ENCODE data around the gene TTC9B. TPM values are rescaled to one million over a fixed set of nuclear protein-coding genes. Genes with fewer than 3 reads are reported as not detected.

The TTC9B gene
- total and polyA plus RNA-seq, 4 donors: 0.14 TPM; not detected in 3

- Histone ChIP-seq H3K9me3 (ENCODE audit: control insufficient read depth in 4 of 4, low read length in 3 of 4) (no peaks in the 10 kb centered on the region), H3K27me3 (ENCODE audit: control insufficient read depth in 4 of 4, insufficient read depth in 4 of 4, low read length in 3 of 4) (no peaks in the 10 kb centered on the region), H3K4me1 (ENCODE audit: control insufficient read depth in 4 of 4, insufficient read depth in 4 of 4, low read length in 3 of 4) (peaks cover 4 to 16% (median 12%) of the 10 kb centered on the region in 4 donors), H3K9ac (ENCODE audit: low read depth in 1 of 2, low read length in 2 of 2) (no peak overlapping the region), H3K36me3 (ENCODE audit: control insufficient read depth in 4 of 4, insufficient read depth in 3 of 4, low read depth in 1 of 4, low read length in 3 of 4) (peaks cover 8 to 37% (median 20%) of the 10 kb centered on the region in 4 donors), H3K27ac (ENCODE audit: low read depth in 1 of 2, low read length in 2 of 2) (no peak overlapping the region), H3K4me3 (ENCODE audit: low read depth in 1 of 3, low read length in 3 of 3) (no peak overlapping the region)
- 84% methylated on average over 12 of the region's 12 CpGs for WGBS
- TF ChIP-seq HNF4G (IDR thresholded peaks at IDR 0.05) (no peak), REST (IDR thresholded peaks at IDR 0.05) (no peak), YY1 (IDR thresholded peaks at IDR 0.05) (no peak), NR2F2 (IDR thresholded peaks at IDR 0.05) (no peak), EGR1 (IDR thresholded peaks at IDR 0.05; ENCODE audit: low read depth in 2 of 2) (no peak), ZBTB33 (IDR thresholded peaks at IDR 0.05) (no peak), JUND (IDR thresholded peaks at IDR 0.05) (no peak), GABPA (IDR thresholded peaks at IDR 0.05 in 1 of 2, conservative IDR thresholded peaks at IDR 0.05 in 1 of 2) (no peak), RXRA (IDR thresholded peaks at IDR 0.05) (no peak), FOXA2 (IDR thresholded peaks at IDR 0.05) (no peak), MAX (IDR thresholded peaks at IDR 0.05) (no peak), SP1 (IDR thresholded peaks at IDR 0.05) (no peak), TAF1 (conservative IDR thresholded peaks at IDR 0.05) (no peak), CTCF (IDR thresholded peaks at IDR 0.05; ENCODE audit: low read depth, low read length, missing input control) (no peak), FOXA1 (IDR thresholded peaks at IDR 0.05) (no peak), RAD21 (IDR thresholded peaks at IDR 0.05) (no peak), HNF4A (conservative IDR thresholded peaks at IDR 0.05) (no peak)
- TF ChIP-seq, protein P1, sequence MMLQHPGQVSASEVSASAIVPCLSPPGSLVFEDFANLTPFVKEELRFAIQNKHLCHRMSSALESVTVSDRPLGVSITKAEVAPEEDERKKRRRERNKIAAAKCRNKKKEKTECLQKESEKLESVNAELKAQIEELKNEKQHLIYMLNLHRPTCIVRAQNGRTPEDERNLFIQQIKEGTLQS (IDR thresholded peaks at IDR 0.05): no peak
- DNase-seq (ENCODE audit: low spot score): no peak
Observed at GRCh38 chr19:40232479-40232878, 14.3 kb upstream of the TTC9B start.

Measured in liver (tissue), 9 donors.